Hepatocyte (in vitro differentiated cells): Measurements from ENCODE around the gene SLAMF7. TPM values are rescaled to one million over a fixed set of nuclear protein-coding genes. Genes with fewer than 3 reads are reported as not detected.

Experiments
- DNase-seq: peaks from one replicate; pipeline ENCODE4 v3.0.0-alpha.2; 2016; ENCODE audit warnings: low spot score
- H2AFZ ChIP-seq: fragments of 200-600 bp; sonication (generic); 2 replicates; pipeline ENCODE4 v1.6.0; 2016; ENCODE audit warnings: antibody characterized with exemption, mild to moderate bottlenecking
- H3K27ac ChIP-seq: fragments of 200-600 bp; sonication (generic); 2 replicates; pipeline ENCODE4 v1.5.1; 2016; ENCODE audit warnings: mild to moderate bottlenecking
- H3K27me3 ChIP-seq: fragments of 200-600 bp; sonication (generic); 2 replicates; pipeline ENCODE4 v1.6.1; 2016
- H3K36me3 ChIP-seq: fragments of 200-600 bp; sonication (generic); replicated peaks from 2 replicates; pipeline ENCODE4 v1.5.1; 2016; ENCODE audit warnings: low read depth; ENCODE audit not compliant: insufficient read depth
- H3K4me1 ChIP-seq: fragments of 200-600 bp; sonication (generic); 2 replicates; pipeline ENCODE4 v1.5.1; 2016; ENCODE audit warnings: mild to moderate bottlenecking, moderate library complexity; ENCODE audit not compliant: insufficient read depth
- H3K4me2 ChIP-seq: fragments of 200-600 bp; sonication (generic); 2 replicates; pipeline ENCODE4 v1.6.0; 2016
- H3K4me3 ChIP-seq: fragments of 200-600 bp; sonication (generic); 2 replicates; pipeline ENCODE4 v1.5.1; 2016; ENCODE audit warnings: mild to moderate bottlenecking
- H3K79me2 ChIP-seq: fragments of 200-600 bp; sonication (generic); 2 replicates; pipeline ENCODE4 v1.6.0; 2017; ENCODE audit warnings: mild to moderate bottlenecking
- H3K9me2 ChIP-seq: fragments of 200-600 bp; sonication (generic); replicated peaks from 2 replicates; pipeline ENCODE4 v1.6.0; 2017; ENCODE audit warnings: mild to moderate bottlenecking; ENCODE audit not compliant: insufficient read depth
- H3K9me3 ChIP-seq: fragments of 200-600 bp; sonication (generic); 2 replicates; pipeline ENCODE4 v1.5.1; 2016; ENCODE audit warnings: low read depth, mild to moderate bottlenecking
- H4K20me1 ChIP-seq: fragments of 200-600 bp; sonication (generic); 2 replicates; pipeline ENCODE4 v1.6.0; 2016; ENCODE audit warnings: mild to moderate bottlenecking; ENCODE audit not compliant: insufficient read depth, poor library complexity, severe bottlenecking
- EZH2 ChIP-seq: fragments of 200-600 bp; sonication (generic); IDR thresholded peaks from 2 replicates; pipeline ENCODE4 v1.6.1; 2016; ENCODE audit warnings: antibody characterized with exemption, mild to moderate bottlenecking, borderline replicate concordance
- EZH2phosphoT487 ChIP-seq: fragments of 200-600 bp; sonication (generic); IDR thresholded peaks from one replicate; pipeline ENCODE4 v1.6.1; 2018; ENCODE audit warnings: antibody characterized with exemption, mild to moderate bottlenecking, low read depth, moderate library complexity; ENCODE audit not compliant: unreplicated experiment, severe bottlenecking
- WGBS: methylation state at CpG from one replicate; pipeline ENCODE4 v1.1.6; 2016; ENCODE audit warnings: low lambda C conversion rate; ENCODE audit errors: missing lambda C conversion rate; 5-methylcytosine and 5-hydroxymethylcytosine counted together
- polyA plus RNA-seq: library from polyadenylated mRNA; unstranded; fragments of >200 nt; fragmentation: Nextera tagmentation; extraction: Ambion mirVana; gene quantifications from 2 replicates; pipeline ENCODE4 v1.2.1, GENCODE V29; 2016
- total RNA-seq: library from RNA; depleted of rRNA; stranded (reverse); fragments of >200 nt; gene quantifications from 2 replicates; pipeline ENCODE4 v1.2.3, GENCODE V29; 2014
- TF ChIP-seq, protein P1 (sequence below): fragments of 200-600 bp; sonication (generic); IDR thresholded peaks from 2 replicates; pipeline ENCODE4 v1.5.1; 2016; ENCODE audit warnings: antibody characterized with exemption, mild to moderate bottlenecking; ENCODE audit not compliant: poor library complexity

SLAMF7 gene
- total and polyA plus RNA-seq, 2 experiments from 2014 or later, result 0.07 TPM; not detected in 1

GRCh38 chr1:160716013-160716412 is 23.0 kb upstream of the SLAMF7 start:
- TF ChIP-seq, protein P1, sequence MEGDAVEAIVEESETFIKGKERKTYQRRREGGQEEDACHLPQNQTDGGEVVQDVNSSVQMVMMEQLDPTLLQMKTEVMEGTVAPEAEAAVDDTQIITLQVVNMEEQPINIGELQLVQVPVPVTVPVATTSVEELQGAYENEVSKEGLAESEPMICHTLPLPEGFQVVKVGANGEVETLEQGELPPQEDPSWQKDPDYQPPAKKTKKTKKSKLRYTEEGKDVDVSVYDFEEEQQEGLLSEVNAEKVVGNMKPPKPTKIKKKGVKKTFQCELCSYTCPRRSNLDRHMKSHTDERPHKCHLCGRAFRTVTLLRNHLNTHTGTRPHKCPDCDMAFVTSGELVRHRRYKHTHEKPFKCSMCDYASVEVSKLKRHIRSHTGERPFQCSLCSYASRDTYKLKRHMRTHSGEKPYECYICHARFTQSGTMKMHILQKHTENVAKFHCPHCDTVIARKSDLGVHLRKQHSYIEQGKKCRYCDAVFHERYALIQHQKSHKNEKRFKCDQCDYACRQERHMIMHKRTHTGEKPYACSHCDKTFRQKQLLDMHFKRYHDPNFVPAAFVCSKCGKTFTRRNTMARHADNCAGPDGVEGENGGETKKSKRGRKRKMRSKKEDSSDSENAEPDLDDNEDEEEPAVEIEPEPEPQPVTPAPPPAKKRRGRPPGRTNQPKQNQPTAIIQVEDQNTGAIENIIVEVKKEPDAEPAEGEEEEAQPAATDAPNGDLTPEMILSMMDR, result no peak
- 64% methylated on average over 1 of the region's 1 CpG for WGBS
- Histone ChIP-seq H2AFZ (no peak overlapping the region), H4K20me1 (no peaks in the 10 kb centered on the region), H3K27me3 (no peaks in the 10 kb centered on the region), H3K27ac (no peak overlapping the region), H3K9me3 (no peaks in the 10 kb centered on the region), H3K79me2 (no peaks in the 10 kb centered on the region), H3K4me1 (peaks cover 4% of the 10 kb centered on the region), H3K36me3 (no peaks in the 10 kb centered on the region), H3K4me3 (no peak overlapping the region), H3K4me2 (no peak overlapping the region), H3K9me2 (no peaks in the 10 kb centered on the region)
- no peak for DNase-seq

DNA sequence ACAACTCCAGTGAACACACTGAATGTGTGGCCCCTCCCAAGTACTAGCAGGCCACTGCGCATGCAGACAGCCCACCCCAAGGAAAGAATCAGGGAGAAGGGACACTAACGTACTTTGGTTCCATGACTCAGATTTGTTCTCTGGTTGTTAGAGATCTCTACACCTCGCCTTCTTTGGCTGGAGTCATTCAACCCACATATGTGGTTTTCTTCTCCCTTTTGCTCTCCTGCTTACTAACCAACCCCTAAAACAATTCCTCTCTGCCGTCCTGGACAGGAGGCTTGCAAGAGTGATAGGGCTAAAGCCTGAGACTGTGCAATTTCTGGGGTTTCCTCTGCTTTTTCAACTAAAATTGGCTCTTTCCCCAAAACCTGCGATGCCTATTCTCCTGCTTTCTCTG is 21.7 kb upstream of the SLAMF7 start:
- H4K20me1 ChIP-seq, result no peaks in the 10 kb centered on the region
- H3K27me3 ChIP-seq, result no peaks in the 10 kb centered on the region
- no peak overlapping the region for H3K27ac ChIP-seq
- no peaks in the 10 kb centered on the region for H3K9me3 ChIP-seq
- no peaks in the 10 kb centered on the region for H3K36me3 ChIP-seq
- 93% methylated on average over 5 of the region's 5 CpGs for WGBS
- TF ChIP-seq, protein P1, result no peak
- TF ChIP-seq EZH2, result no peak
- no peak for TF ChIP-seq EZH2phosphoT487
- no peak overlapping the region for H3K4me2 ChIP-seq
- no peaks in the 10 kb centered on the region for H3K4me1 ChIP-seq
- H3K9me2 ChIP-seq, result no peaks in the 10 kb centered on the region
- H3K79me2 ChIP-seq, result no peaks in the 10 kb centered on the region
- no peak for DNase-seq
- no peak overlapping the region for H3K4me3 ChIP-seq
- H2AFZ ChIP-seq, result no peak overlapping the region

DNA sequence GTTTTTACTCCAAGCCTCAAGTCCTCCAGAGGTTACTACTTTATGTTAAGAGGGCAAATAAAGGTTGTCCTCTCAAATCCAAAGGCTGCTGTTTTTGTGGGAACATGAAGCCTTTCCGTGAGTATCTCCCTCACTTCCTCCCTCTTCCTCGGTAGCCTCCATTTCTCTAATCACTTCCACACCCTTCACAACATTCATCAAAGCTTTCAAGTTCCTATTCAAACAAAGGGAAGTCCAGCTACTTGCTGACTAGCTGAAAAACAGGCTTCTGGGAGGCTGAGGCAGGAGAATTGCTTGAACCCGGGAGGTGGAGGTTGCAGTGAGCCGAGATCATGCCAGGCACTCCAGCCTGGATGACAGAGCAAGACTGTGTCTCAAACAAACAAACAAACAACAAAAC is 20.8 kb upstream of the SLAMF7 start:
- no peaks in the 10 kb centered on the region for H3K9me3 ChIP-seq
- no peaks in the 10 kb centered on the region for H3K9me2 ChIP-seq
- H2AFZ ChIP-seq, result no peak overlapping the region
- TF ChIP-seq, protein P1, result no peak
- TF ChIP-seq EZH2phosphoT487 (no peak), EZH2 (no peak)
- DNase-seq, result no peak
- no peaks in the 10 kb centered on the region for H3K79me2 ChIP-seq
- H3K4me1 ChIP-seq, result no peaks in the 10 kb centered on the region
- H3K27me3 ChIP-seq, result no peaks in the 10 kb centered on the region
- H3K4me3 ChIP-seq, result no peak overlapping the region
- H4K20me1 ChIP-seq, result no peaks in the 10 kb centered on the region
- no peak overlapping the region for H3K27ac ChIP-seq
- H3K36me3 ChIP-seq, result no peaks in the 10 kb centered on the region
- H3K4me2 ChIP-seq, result no peak overlapping the region
- WGBS, result 69% methylated on average over 4 of the region's 4 CpGs

DNA sequence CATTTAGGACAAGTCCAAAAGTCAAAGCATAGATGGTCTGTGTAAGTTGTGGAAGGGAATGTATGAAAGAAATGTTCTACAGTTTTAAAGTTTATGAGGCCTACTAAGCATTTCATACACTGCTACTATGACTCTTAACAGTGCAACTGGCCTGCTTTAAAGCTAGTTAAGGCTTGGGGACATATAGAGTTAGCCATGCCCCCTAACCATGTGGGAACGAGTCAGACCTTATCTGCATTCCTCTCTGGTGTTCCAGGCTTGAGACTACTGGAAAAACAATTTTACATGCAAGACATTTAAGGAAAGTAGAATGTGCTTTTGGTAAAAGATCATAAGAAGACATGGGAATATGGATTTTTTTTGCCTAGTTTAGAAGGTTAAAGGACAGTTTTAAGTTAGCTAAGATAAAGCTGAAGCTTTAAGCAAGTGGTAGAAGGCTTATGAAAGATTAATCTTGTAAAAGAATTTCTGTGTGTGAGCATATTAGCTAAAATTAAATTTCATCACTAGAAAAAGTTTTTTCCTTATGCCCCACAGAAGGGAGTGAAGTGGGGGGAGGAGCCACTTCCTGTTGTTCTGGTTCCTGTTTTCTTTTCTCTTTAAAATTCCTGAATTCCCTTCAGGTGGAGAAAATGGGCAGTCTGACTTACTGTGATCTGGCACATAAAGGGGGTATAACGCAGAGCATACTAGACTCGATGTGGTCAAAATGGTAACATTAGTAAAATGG is 18.5 kb upstream of the SLAMF7 start:
- TF ChIP-seq EZH2, result no peak

More for the DNA sequence above, 18.5 kb upstream of the SLAMF7 start:
- H3K4me3 ChIP-seq, result no peak overlapping the region
- H3K9me3 ChIP-seq, result no peaks in the 10 kb centered on the region
- H3K9me2 ChIP-seq, result no peaks in the 10 kb centered on the region
- no peak overlapping the region for H3K4me2 ChIP-seq
- no peak for DNase-seq
- no peaks in the 10 kb centered on the region for H4K20me1 ChIP-seq
- no peaks in the 10 kb centered on the region for H3K4me1 ChIP-seq
- no peaks in the 10 kb centered on the region for H3K27me3 ChIP-seq
- H2AFZ ChIP-seq, result no peak overlapping the region
- 73% methylated on average over 3 of the region's 3 CpGs for WGBS
- H3K36me3 ChIP-seq, result no peaks in the 10 kb centered on the region
- H3K27ac ChIP-seq, result no peak overlapping the region
- no peaks in the 10 kb centered on the region for H3K79me2 ChIP-seq
